Suprapubic skin (tissue), 3 donors: Measurements from ENCODE around the gene RBM14.
"Not testable (repeated sequence)": the region's sequence is repeated elsewhere in the genome, so short reads cannot be mapped to it uniquely, and the experiment has no call there.

Experiments
- POLR2A ChIP-seq, 2 donors: fragments of 450-650 bp; IDR thresholded peaks; one replicate each; pipeline ENCODE4 v1.6.1; 2017; ENCODE audit warnings: antibody characterized with exemption in 2 of 2, mild to moderate bottlenecking in 2 of 2, moderate library complexity in 2 of 2
- TF ChIP-seq, protein P1 (sequence below), 2 donors: fragments of 200-600 bp in 1 of 2; fragments of 450-650 bp in 1 of 2; sonication (generic) in 1 of 2; IDR thresholded peaks; one replicate each; pipeline ENCODE4 v1.5.1; 2016 to 2019; ENCODE audit warnings: antibody characterized with exemption in 2 of 2, mild to moderate bottlenecking in 1 of 2, moderate library complexity in 1 of 2

DNA sequence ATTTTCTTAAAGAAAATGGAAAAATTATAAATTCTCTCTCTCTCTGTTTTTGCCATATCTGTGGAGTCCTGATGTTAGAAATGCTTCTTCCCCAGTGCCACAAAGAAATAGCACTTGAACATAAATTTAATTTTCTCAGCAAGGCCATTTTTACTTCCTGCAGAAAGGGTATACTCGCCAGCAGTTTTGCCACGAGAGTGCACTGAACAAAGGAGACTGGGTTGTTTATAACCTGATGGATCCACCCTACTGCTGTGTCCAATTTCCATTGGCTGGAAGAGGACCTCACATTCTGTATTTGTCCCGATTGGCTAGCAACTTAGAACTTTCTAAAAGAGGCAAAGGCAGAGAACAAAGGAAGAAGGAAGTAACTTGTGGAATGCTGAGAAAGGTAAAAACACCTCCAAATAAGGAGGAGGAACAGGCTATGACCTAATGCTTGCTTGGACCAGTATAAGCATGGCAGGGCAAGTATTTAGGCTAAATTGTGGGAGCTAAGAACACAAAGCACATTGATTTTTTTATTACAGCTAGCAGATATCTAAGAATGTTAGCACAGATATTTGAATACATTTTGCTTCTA lies 33.8 kb upstream of the RBM14 start:
- not testable (repeated sequence) for TF ChIP-seq POLR2A (IDR thresholded peaks at IDR 0.05)
- TF ChIP-seq, protein P1, sequence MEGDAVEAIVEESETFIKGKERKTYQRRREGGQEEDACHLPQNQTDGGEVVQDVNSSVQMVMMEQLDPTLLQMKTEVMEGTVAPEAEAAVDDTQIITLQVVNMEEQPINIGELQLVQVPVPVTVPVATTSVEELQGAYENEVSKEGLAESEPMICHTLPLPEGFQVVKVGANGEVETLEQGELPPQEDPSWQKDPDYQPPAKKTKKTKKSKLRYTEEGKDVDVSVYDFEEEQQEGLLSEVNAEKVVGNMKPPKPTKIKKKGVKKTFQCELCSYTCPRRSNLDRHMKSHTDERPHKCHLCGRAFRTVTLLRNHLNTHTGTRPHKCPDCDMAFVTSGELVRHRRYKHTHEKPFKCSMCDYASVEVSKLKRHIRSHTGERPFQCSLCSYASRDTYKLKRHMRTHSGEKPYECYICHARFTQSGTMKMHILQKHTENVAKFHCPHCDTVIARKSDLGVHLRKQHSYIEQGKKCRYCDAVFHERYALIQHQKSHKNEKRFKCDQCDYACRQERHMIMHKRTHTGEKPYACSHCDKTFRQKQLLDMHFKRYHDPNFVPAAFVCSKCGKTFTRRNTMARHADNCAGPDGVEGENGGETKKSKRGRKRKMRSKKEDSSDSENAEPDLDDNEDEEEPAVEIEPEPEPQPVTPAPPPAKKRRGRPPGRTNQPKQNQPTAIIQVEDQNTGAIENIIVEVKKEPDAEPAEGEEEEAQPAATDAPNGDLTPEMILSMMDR (IDR thresholded peaks at IDR 0.05) = not testable (repeated sequence)
